Neural cell (in vitro differentiated cells): ENCODE results near the gene PCDHA9. TPM values are rescaled to one million over a fixed set of nuclear protein-coding genes. Genes with fewer than 3 reads are reported as not detected.

Experiments
- H2AFZ ChIP-seq: fragments of 200-600, 300-800 bp; sonication (generic), shearing (Covaris generic); 2 replicates; pipeline ENCODE4 v1.6.0; 2014; ENCODE audit warnings: low read depth, mild to moderate bottlenecking, antibody characterized with exemption, low read length, moderate library complexity
- H3F3A ChIP-seq: fragments of 200-600 bp; shearing (Covaris generic); 2 replicates; pipeline ENCODE4 v1.6.1; 2016; ENCODE audit warnings: mild to moderate bottlenecking, moderate library complexity, mixed read lengths, antibody characterized with exemption, low read length; ENCODE audit not compliant: insufficient read depth, poor library complexity, severe bottlenecking
- H3K27ac ChIP-seq: fragments of 200-600, 300-800 bp; sonication (generic), shearing (Covaris generic); 2 replicates; pipeline ENCODE4 v1.5.1; 2014; ENCODE audit warnings: mild to moderate bottlenecking, low read length, moderate library complexity
- H3K27me3 ChIP-seq: fragments of 300-800, 200-600 bp; sonication (generic), shearing (Covaris generic); 2 replicates; pipeline ENCODE4 v1.6.0; 2014; ENCODE audit warnings: mild to moderate bottlenecking, low read depth, low read length, moderate library complexity; ENCODE audit not compliant: insufficient read depth
- H3K36me3 ChIP-seq: fragments of 300-800, 200-600 bp; sonication (generic), shearing (Covaris generic); 2 replicates; pipeline ENCODE4 v1.5.1; 2014; ENCODE audit warnings: mild to moderate bottlenecking, antibody characterized with exemption, low read length, moderate library complexity; ENCODE audit not compliant: insufficient read depth
- H3K4me2 ChIP-seq: fragments of 300-800, 200-600 bp; sonication (generic), shearing (Covaris generic); 2 replicates; pipeline ENCODE4 v1.6.0; 2014; ENCODE audit warnings: mild to moderate bottlenecking, low read length
- H3K4me3 ChIP-seq: fragments of 300-800, 200-600 bp; sonication (generic), shearing (Covaris generic); 2 replicates; pipeline ENCODE4 v1.5.1; 2014; ENCODE audit warnings: mild to moderate bottlenecking, low read length, moderate library complexity
- H3K79me2 ChIP-seq: fragments of 200-600 bp; shearing (Covaris generic); replicated peaks from 2 replicates; pipeline ENCODE4 v1.6.0; 2014; ENCODE audit warnings: mild to moderate bottlenecking, low read length, moderate library complexity; ENCODE audit not compliant: insufficient read depth
- H3K9ac ChIP-seq: fragments of 300-800, 200-600 bp; sonication (generic), shearing (Covaris generic); 2 replicates; pipeline ENCODE4 v1.6.1; 2016; ENCODE audit warnings: mild to moderate bottlenecking, low read length, mixed read lengths
- H3K9me2 ChIP-seq: fragments of 200-600 bp; shearing (Covaris generic); 2 replicates; pipeline ENCODE4 v1.6.1; 2016; ENCODE audit warnings: mild to moderate bottlenecking, low read length, mixed read lengths; ENCODE audit not compliant: insufficient read depth
- H3K9me3 ChIP-seq: fragments of 200-600, 300-800 bp; sonication (generic), shearing (Covaris generic); 2 replicates; pipeline ENCODE4 v1.6.1; 2016; ENCODE audit warnings: mild to moderate bottlenecking, mixed run types, low read length, moderate library complexity, mixed read lengths
- H4K20me1 ChIP-seq: fragments of 200-600 bp; shearing (Covaris generic); 2 replicates; pipeline ENCODE4 v1.6.1; 2016; ENCODE audit warnings: mild to moderate bottlenecking, mixed run types; ENCODE audit not compliant: insufficient read depth
- EP300 ChIP-seq: fragments of 450-650 bp; conservative IDR thresholded peaks from 2 replicates; pipeline ENCODE4 v1.6.1; 2014; ENCODE audit warnings: antibody characterized with exemption, mild to moderate bottlenecking, moderate library complexity; ENCODE audit not compliant: poor library complexity, severe bottlenecking
- EZH2 ChIP-seq: fragments of 200-600, 300-800 bp; shearing (Covaris generic), sonication (generic); IDR thresholded peaks from 2 replicates; pipeline ENCODE4 v1.6.1; 2014; ENCODE audit warnings: antibody characterized with exemption, low read length, borderline replicate concordance, mild to moderate bottlenecking; ENCODE audit not compliant: insufficient read depth, poor library complexity, severe bottlenecking
- MXI1 ChIP-seq: fragments of 450-650 bp; conservative IDR thresholded peaks from 2 replicates; pipeline ENCODE4 v1.6.1; 2014; ENCODE audit warnings: antibody characterized with exemption, mild to moderate bottlenecking; ENCODE audit not compliant: poor library complexity, severe bottlenecking
- POLR2AphosphoS5 ChIP-seq: IDR thresholded peaks from 2 replicates; pipeline ENCODE4 v1.6.1; 2012
- RAD21 ChIP-seq: fragments of 450-650 bp; conservative IDR thresholded peaks from 2 replicates; pipeline ENCODE4 v1.6.1; 2014; ENCODE audit warnings: antibody characterized with exemption, mild to moderate bottlenecking, moderate library complexity
- SMC3 ChIP-seq: fragments of 450-650 bp; conservative IDR thresholded peaks from 2 replicates; pipeline ENCODE4 v1.6.1; 2014; ENCODE audit warnings: antibody characterized with exemption, mild to moderate bottlenecking, moderate library complexity; ENCODE audit not compliant: poor library complexity
- TAF1 ChIP-seq: IDR thresholded peaks from 2 replicates; pipeline ENCODE4 v1.6.1; 2012; ENCODE audit warnings: low read depth
- polyA plus RNA-seq: library from polyadenylated mRNA; depleted of rRNA; stranded (reverse); fragments of >200 nt; gene quantifications from 2 replicates; pipeline ENCODE4 v1.2.3, GENCODE V29; 2014
- TF ChIP-seq, protein P1 (sequence below): IDR thresholded peaks from 2 replicates; pipeline ENCODE4 v1.6.1; 2012; ENCODE audit warnings: borderline replicate concordance
- TF ChIP-seq, protein P2 (sequence below): fragments of 450-650 bp; IDR thresholded peaks from 2 replicates; pipeline ENCODE4 v1.5.1; 2014; ENCODE audit warnings: antibody characterized with exemption, mild to moderate bottlenecking, moderate library complexity; ENCODE audit not compliant: poor library complexity, severe bottlenecking

The PCDHA9 gene
- polyA plus RNA-seq, 1 donor from 2014 or later, result 0.88 TPM

DNA sequence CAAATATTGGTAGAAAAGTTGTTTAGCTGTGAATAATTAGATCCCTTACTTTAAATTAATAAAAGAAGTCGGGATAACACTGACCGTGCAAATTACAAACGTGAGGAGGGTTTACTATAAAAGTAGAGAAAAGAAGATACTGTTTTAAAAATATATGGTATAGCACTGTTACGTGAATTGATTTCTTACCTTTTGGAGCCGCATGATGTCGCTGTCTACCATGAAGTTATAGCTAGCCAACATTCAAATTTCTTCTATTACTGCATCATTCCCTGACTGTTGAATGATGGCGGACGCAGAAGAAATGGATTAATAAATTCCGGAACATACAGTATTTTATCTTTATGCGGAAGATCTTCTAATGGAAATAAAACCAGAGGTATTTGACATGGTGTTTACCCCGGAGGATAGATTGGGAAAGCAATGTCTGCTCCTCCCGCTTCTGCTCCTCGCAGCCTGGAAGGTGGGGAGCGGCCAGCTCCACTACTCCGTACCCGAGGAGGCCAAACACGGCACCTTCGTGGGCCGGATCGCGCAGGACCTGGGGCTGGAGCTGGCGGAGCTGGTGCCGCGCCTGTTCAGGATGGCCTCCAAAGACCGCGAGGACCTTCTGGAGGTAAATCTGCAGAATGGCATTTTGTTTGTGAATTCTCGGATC is 20.3 kb upstream of the PCDHA9 start, which contains the start of gene PCDHA6:
Gene PCDHA6 (plus strand): TSS at position 257 of the 658 bp plus-strand sequence. CDS start 132 bp downstream, at position 389.
- no peak for TF ChIP-seq TAF1
- TF ChIP-seq, protein P1, sequence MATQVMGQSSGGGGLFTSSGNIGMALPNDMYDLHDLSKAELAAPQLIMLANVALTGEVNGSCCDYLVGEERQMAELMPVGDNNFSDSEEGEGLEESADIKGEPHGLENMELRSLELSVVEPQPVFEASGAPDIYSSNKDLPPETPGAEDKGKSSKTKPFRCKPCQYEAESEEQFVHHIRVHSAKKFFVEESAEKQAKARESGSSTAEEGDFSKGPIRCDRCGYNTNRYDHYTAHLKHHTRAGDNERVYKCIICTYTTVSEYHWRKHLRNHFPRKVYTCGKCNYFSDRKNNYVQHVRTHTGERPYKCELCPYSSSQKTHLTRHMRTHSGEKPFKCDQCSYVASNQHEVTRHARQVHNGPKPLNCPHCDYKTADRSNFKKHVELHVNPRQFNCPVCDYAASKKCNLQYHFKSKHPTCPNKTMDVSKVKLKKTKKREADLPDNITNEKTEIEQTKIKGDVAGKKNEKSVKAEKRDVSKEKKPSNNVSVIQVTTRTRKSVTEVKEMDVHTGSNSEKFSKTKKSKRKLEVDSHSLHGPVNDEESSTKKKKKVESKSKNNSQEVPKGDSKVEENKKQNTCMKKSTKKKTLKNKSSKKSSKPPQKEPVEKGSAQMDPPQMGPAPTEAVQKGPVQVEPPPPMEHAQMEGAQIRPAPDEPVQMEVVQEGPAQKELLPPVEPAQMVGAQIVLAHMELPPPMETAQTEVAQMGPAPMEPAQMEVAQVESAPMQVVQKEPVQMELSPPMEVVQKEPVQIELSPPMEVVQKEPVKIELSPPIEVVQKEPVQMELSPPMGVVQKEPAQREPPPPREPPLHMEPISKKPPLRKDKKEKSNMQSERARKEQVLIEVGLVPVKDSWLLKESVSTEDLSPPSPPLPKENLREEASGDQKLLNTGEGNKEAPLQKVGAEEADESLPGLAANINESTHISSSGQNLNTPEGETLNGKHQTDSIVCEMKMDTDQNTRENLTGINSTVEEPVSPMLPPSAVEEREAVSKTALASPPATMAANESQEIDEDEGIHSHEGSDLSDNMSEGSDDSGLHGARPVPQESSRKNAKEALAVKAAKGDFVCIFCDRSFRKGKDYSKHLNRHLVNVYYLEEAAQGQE, result no peak
- no peak for TF ChIP-seq SMC3
- TF ChIP-seq, protein P2, sequence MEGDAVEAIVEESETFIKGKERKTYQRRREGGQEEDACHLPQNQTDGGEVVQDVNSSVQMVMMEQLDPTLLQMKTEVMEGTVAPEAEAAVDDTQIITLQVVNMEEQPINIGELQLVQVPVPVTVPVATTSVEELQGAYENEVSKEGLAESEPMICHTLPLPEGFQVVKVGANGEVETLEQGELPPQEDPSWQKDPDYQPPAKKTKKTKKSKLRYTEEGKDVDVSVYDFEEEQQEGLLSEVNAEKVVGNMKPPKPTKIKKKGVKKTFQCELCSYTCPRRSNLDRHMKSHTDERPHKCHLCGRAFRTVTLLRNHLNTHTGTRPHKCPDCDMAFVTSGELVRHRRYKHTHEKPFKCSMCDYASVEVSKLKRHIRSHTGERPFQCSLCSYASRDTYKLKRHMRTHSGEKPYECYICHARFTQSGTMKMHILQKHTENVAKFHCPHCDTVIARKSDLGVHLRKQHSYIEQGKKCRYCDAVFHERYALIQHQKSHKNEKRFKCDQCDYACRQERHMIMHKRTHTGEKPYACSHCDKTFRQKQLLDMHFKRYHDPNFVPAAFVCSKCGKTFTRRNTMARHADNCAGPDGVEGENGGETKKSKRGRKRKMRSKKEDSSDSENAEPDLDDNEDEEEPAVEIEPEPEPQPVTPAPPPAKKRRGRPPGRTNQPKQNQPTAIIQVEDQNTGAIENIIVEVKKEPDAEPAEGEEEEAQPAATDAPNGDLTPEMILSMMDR, result no peak
- TF ChIP-seq RAD21, result no peak
- TF ChIP-seq EZH2, result no peak
- TF ChIP-seq POLR2AphosphoS5, result no peak
- no peak for TF ChIP-seq MXI1
- Histone ChIP-seq H3K9me2 (no peaks in the 10 kb centered on the region), H3K27ac (no peak within 1 kb of the TSS), H3F3A (no peaks in the 10 kb centered on the region), H3K4me3 (no peak within 1 kb of the TSS), H3K79me2 (peaks cover 35% of the 10 kb centered on the region), H3K9me3 (peaks cover 37% of the 10 kb centered on the region), H4K20me1 (no peaks in the 10 kb centered on the region), H3K27me3 (no peaks in the 10 kb centered on the region), H3K36me3 (peaks cover 25% of the 10 kb centered on the region), H3K9ac (no peak within 1 kb of the TSS), H3K4me2 (no peak within 1 kb of the TSS), H2AFZ (no peak within 1 kb of the TSS)

DNA sequence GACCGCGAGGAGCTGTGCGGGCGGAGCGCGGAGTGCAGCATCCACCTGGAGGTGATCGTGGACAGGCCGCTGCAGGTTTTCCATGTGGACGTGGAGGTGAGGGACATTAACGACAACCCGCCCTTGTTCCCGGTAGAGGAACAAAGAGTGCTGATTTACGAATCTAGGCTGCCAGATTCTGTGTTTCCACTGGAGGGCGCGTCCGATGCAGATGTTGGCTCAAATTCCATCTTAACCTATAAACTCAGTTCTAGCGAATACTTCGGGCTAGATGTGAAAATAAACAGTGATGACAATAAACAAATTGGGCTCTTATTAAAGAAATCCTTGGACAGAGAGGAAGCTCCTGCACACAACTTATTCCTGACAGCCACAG is 19.8 kb upstream of the PCDHA9 start:
- no peaks in the 10 kb centered on the region for H4K20me1 ChIP-seq
- peaks cover 26% of the 10 kb centered on the region for H3K36me3 ChIP-seq
- H3F3A ChIP-seq, result no peaks in the 10 kb centered on the region
- no peak overlapping the region for H3K9ac ChIP-seq
- H3K9me3 ChIP-seq, result peaks cover 38% of the 10 kb centered on the region
- H2AFZ ChIP-seq, result no peak overlapping the region
- TF ChIP-seq RAD21 (no peak), EZH2 (no peak), EP300 (no peak), POLR2AphosphoS5 (no peak), SMC3 (no peak), MXI1 (no peak), TAF1 (no peak)
- TF ChIP-seq, protein P1, result no peak
- TF ChIP-seq, protein P2, result no peak
- no peaks in the 10 kb centered on the region for H3K9me2 ChIP-seq
- H3K4me2 ChIP-seq, result no peak overlapping the region
- peaks cover 40% of the 10 kb centered on the region for H3K79me2 ChIP-seq
- H3K27ac ChIP-seq, result no peak overlapping the region
- H3K4me3 ChIP-seq, result no peak overlapping the region
- H3K27me3 ChIP-seq, result no peaks in the 10 kb centered on the region
